IMR-90 (cell line): ENCODE results near the gene CKAP5. TPM values are rescaled to one million over a fixed set of nuclear protein-coding genes. Genes with fewer than 3 reads are reported as not detected.

Experiments used
- ATAC-seq: fragments of 200-7000 bp; cut with Tn5 transposase; 2 replicates; pipeline ENCODE4 v1.9.1; 2020; ENCODE audit warnings: low read depth, mild to moderate bottlenecking, moderate library complexity
- BruUV-seq: library from RNA; stranded (reverse); fragments of 400-500 nt; replicated peaks from 2 replicates; lab custom pipeline; 2021; lab: Mats Ljungman, UMichigan
- CTCF ChIA-PET: fragments of 300-600 bp; formaldehyde crosslinking; extraction: SDS; loops from one replicate; lab custom pipeline; 2021; ENCODE audit warnings: antibody characterized with exemption; lab: Yijun Ruan, JAX
- POLR2A ChIA-PET: fragments of 300-600 bp; sonication (Branson Sonifier 250); formaldehyde crosslinking; loops from one replicate; lab custom pipeline; 2022; ENCODE audit warnings: antibody characterized with exemption; ENCODE audit not compliant: unreplicated experiment; lab: Charles Lee
- DNase-seq: peaks from one replicate; pipeline ENCODE4 v3.0.0; 2013
- H2AFZ ChIP-seq: replicated peaks from 2 replicates; pipeline ENCODE3; 2013; ENCODE audit warnings: low read length, mild to moderate bottlenecking; ENCODE audit not compliant: poor library complexity
- H2AK5ac ChIP-seq: 2 replicates; pipeline ENCODE4 v1.6.1; 2013; ENCODE audit warnings: low read depth, low read length, inconsistent platforms
- H2AK9ac ChIP-seq: replicated peaks from 2 replicates; pipeline ENCODE3; 2013; ENCODE audit warnings: mild to moderate bottlenecking, low read depth, low read length, moderate library complexity; ENCODE audit not compliant: poor library complexity
- H2BK120ac ChIP-seq: 2 replicates; pipeline ENCODE4 v1.6.1; 2013; ENCODE audit warnings: low read depth, low read length, inconsistent platforms
- H2BK15ac ChIP-seq: 3 replicates; pipeline ENCODE4 v1.6.1; 2013; ENCODE audit warnings: low read depth, low read length, inconsistent platforms
- H2BK20ac ChIP-seq: 2 replicates; pipeline ENCODE4 v1.6.1; 2013; ENCODE audit warnings: low read depth, mild to moderate bottlenecking, inconsistent platforms, low read length, moderate library complexity
- H2BK5ac ChIP-seq: 2 replicates; pipeline ENCODE4 v1.6.1; 2013; ENCODE audit warnings: mild to moderate bottlenecking, low read depth, low read length, inconsistent platforms; ENCODE audit not compliant: poor library complexity, severe bottlenecking
- H3K14ac ChIP-seq: replicated peaks from 2 replicates; pipeline ENCODE4 v1.6.1; 2013; ENCODE audit warnings: low read depth, low read length, inconsistent platforms
- H3K18ac ChIP-seq: 2 replicates; pipeline ENCODE4 v1.6.1; 2013; ENCODE audit warnings: low read depth, low read length, control low read depth
- H3K23ac ChIP-seq: 2 replicates; pipeline ENCODE4 v1.6.1; 2013; ENCODE audit warnings: low read depth, low read length, inconsistent platforms
- H3K27ac ChIP-seq: 2 replicates; pipeline ENCODE4 v1.5.1; 2013; ENCODE audit warnings: mild to moderate bottlenecking, control low read depth, low read length; ENCODE audit not compliant: insufficient read depth
- H3K27me3 ChIP-seq: 2 replicates; pipeline ENCODE4 v1.6.1; 2013; ENCODE audit warnings: low read length; ENCODE audit not compliant: control insufficient read depth, insufficient read depth
- H3K36me3 ChIP-seq: 2 replicates; pipeline ENCODE4 v1.6.1; 2013; ENCODE audit warnings: low read length, mixed read lengths; ENCODE audit not compliant: control insufficient read depth, insufficient read depth
- H3K4ac ChIP-seq: 2 replicates; pipeline ENCODE4 v1.6.1; 2013; ENCODE audit warnings: low read depth, low read length, inconsistent platforms
- H3K4me1 ChIP-seq: 2 replicates; pipeline ENCODE4 v1.6.1; 2013; ENCODE audit warnings: low read length, mixed read lengths; ENCODE audit not compliant: control insufficient read depth, insufficient read depth
- H3K4me2 ChIP-seq: 2 replicates; pipeline ENCODE4 v1.6.1; 2013; ENCODE audit warnings: low read depth, mild to moderate bottlenecking, control low read depth, low read length, moderate library complexity
- H3K4me3 ChIP-seq: 2 replicates; pipeline ENCODE4 v1.5.1; 2013; ENCODE audit warnings: low read depth, mild to moderate bottlenecking, control low read depth, low read length, moderate library complexity; ENCODE audit not compliant: insufficient read depth
- H3K56ac ChIP-seq: 2 replicates; pipeline ENCODE4 v1.6.1; 2013; ENCODE audit warnings: low read length, inconsistent platforms; ENCODE audit not compliant: insufficient read depth; ENCODE audit errors: extremely low read depth
- H3K79me1 ChIP-seq, 2 experiments: 2 replicates each; pipeline ENCODE4 v1.6.1; 2013; ENCODE audit warnings: low read length in 2 of 2, inconsistent platforms in 1 of 2, low read depth in 1 of 2
- H3K9ac ChIP-seq: 2 replicates; pipeline ENCODE4 v1.6.1; 2013; ENCODE audit warnings: low read depth, low read length, control low read depth
- H3K9me1 ChIP-seq: 2 replicates; pipeline ENCODE4 v1.6.1; 2013; ENCODE audit warnings: low read length, inconsistent platforms; ENCODE audit not compliant: insufficient read depth
- H3K9me3 ChIP-seq: 2 replicates; pipeline ENCODE4 v1.6.1; 2013; ENCODE audit warnings: low read length; ENCODE audit not compliant: control insufficient read depth, insufficient read depth
- H4K20me1 ChIP-seq: 2 replicates; pipeline ENCODE4 v1.6.1; 2013; ENCODE audit warnings: low read length, inconsistent platforms; ENCODE audit not compliant: insufficient read depth
- H4K5ac ChIP-seq: 2 replicates; pipeline ENCODE4 v1.6.1; 2013; ENCODE audit warnings: mild to moderate bottlenecking, low read depth, low read length, control low read depth
- H4K8ac ChIP-seq, 2 experiments: 2 replicates each; pipeline ENCODE4 v1.6.1; 2013; ENCODE audit warnings: low read depth in 2 of 2, low read length in 2 of 2, control low read depth in 1 of 2, inconsistent platforms in 1 of 2
- H4K91ac ChIP-seq: 2 replicates; pipeline ENCODE4 v1.6.1; 2013; ENCODE audit warnings: low read depth, low read length, inconsistent platforms; ENCODE audit not compliant: insufficient read depth
- BHLHE40 ChIP-seq: fragments of 150-350 bp; IDR thresholded peaks from 2 replicates; pipeline ENCODE4 v1.6.1; 2016; ENCODE audit warnings: mild to moderate bottlenecking, low read depth, low read length
- CEBPB ChIP-seq: IDR thresholded peaks from 2 replicates; pipeline ENCODE4 v1.6.1; 2012; ENCODE audit warnings: low read depth, low read length, improper control_type of control experiment
- FOS ChIP-seq: fragments of 150-350 bp; IDR thresholded peaks from 2 replicates; pipeline ENCODE4 v1.6.1; 2016; ENCODE audit warnings: low read depth, low read length
- MAZ ChIP-seq: IDR thresholded peaks from 2 replicates; pipeline ENCODE4 v1.6.1; 2012; ENCODE audit warnings: low read depth, mild to moderate bottlenecking, low read length, improper control_type of control experiment, moderate library complexity, borderline replicate concordance
- POLR2A ChIP-seq: IDR thresholded peaks from 2 replicates; pipeline ENCODE4 v1.6.1; 2012; ENCODE audit warnings: mild to moderate bottlenecking, low read depth, low read length
- SMC3 ChIP-seq: fragments of 150-350 bp; IDR thresholded peaks from 2 replicates; pipeline ENCODE4 v1.6.1; 2016; ENCODE audit warnings: low read depth, mild to moderate bottlenecking, antibody characterized with exemption, low read length, moderate library complexity
- WGBS, 2 experiments: methylation state at CpG; one replicate each; pipeline versions ENCODE4 v1.1.5 to v1.1.7; 2013; ENCODE audit warnings: missing lambda C conversion rate in 2 of 2; ENCODE audit not compliant: insufficient read length in 1 of 2; ENCODE audit errors: extremely low coverage in 2 of 2; 5-methylcytosine and 5-hydroxymethylcytosine counted together
- dilution Hi-C: fragments of 300-500 bp; cut with HindIII; formaldehyde crosslinking; loops from one replicate; pipeline ENCODE4 v1.14.3; 2018; ENCODE audit warnings: low sequenced_read_pairs; ENCODE audit not compliant: unreplicated experiment
- in situ Hi-C: fragments of 300-500 bp; cut with MboI; formaldehyde crosslinking; loops from 3 replicates; pipeline ENCODE4 v1.14.3; 2019; ENCODE audit warnings: low sequenced_read_pairs, inconsistent platforms, mixed read lengths
- intact Hi-C: fragments of 100-400 bp; cut with micrococcal nuclease; formaldehyde crosslinking; loops from 2 replicates; pipeline ENCODE4 v1.10.0; 2022
- polyA plus RNA-seq, 3 experiments: library from polyadenylated mRNA; depleted of rRNA; stranded (reverse); fragments of >200 nt; gene quantifications; 2 replicates each; pipeline ENCODE4 v1.2.3, GENCODE V29; 2012; ENCODE audit warnings: low replicate concordance in 1 of 3
- total RNA-seq: library from RNA; depleted of rRNA; stranded (reverse); fragments of >200 nt; gene quantifications from 2 replicates; pipeline ENCODE4 v1.2.3, GENCODE V29; 2012
- TF ChIP-seq, protein P1 (sequence below): fragments of 150-350 bp; IDR thresholded peaks from 2 replicates; pipeline ENCODE4 v1.6.1; 2016; ENCODE audit warnings: low read depth, mild to moderate bottlenecking, low read length, moderate library complexity, borderline replicate concordance
- TF ChIP-seq, protein P2 (sequence below): conservative IDR thresholded peaks from 2 replicates; pipeline ENCODE4 v1.5.1; 2012; ENCODE audit warnings: mild to moderate bottlenecking, low read depth, low read length, improper control_type of control experiment
- TF ChIP-seq, protein P3 (sequence below): fragments of 150-350 bp; IDR thresholded peaks from 2 replicates; pipeline ENCODE4 v1.6.1; 2017; ENCODE audit warnings: mild to moderate bottlenecking, antibody characterized with exemption, low read length, low read depth

Gene CKAP5
- total and polyA plus RNA-seq, 2 of the 4 experiments (the other 2 are of a cell fraction), result 59.5 to 79.2 TPM

DNA sequence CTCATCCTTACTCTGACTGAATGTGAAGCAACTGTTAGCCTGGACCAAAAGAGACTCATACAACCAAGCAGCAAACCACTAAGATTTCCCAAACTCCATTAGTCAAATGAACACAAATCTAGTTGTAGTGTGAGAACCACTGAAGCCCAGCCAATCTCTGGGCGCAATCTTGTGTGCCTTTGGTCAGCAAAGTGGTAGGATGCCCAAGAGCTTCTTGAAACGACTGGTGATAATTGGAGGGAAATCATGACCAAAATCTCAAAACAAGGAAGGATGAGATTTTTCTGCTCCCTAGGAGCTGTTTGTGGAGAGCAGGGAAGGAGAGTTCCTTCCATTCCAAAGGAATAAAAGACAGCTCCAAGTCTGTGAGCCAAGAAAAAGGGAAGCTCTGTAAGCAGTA, 103.0 kb downstream of the CKAP5 start:
- intact Hi-C loops (no loop called here), dilution Hi-C loops (no loop called here), in situ Hi-C loops (no loop called here)
- no peak overlapping the region for H2AFZ ChIP-seq
- H3K4me1 ChIP-seq, result peaks cover 4% of the 10 kb centered on the region
- no peak overlapping the region for H3K4me3 ChIP-seq
- ATAC-seq (no peak), DNase-seq (no peak)
- no peak for TF ChIP-seq FOS
- TF ChIP-seq, protein P1, sequence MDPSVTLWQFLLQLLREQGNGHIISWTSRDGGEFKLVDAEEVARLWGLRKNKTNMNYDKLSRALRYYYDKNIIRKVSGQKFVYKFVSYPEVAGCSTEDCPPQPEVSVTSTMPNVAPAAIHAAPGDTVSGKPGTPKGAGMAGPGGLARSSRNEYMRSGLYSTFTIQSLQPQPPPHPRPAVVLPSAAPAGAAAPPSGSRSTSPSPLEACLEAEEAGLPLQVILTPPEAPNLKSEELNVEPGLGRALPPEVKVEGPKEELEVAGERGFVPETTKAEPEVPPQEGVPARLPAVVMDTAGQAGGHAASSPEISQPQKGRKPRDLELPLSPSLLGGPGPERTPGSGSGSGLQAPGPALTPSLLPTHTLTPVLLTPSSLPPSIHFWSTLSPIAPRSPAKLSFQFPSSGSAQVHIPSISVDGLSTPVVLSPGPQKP, result no peak
- TF ChIP-seq MAZ, result no peak
- TF ChIP-seq CEBPB, result no peak
- TF ChIP-seq BHLHE40, result no peak
- TF ChIP-seq, protein P2, sequence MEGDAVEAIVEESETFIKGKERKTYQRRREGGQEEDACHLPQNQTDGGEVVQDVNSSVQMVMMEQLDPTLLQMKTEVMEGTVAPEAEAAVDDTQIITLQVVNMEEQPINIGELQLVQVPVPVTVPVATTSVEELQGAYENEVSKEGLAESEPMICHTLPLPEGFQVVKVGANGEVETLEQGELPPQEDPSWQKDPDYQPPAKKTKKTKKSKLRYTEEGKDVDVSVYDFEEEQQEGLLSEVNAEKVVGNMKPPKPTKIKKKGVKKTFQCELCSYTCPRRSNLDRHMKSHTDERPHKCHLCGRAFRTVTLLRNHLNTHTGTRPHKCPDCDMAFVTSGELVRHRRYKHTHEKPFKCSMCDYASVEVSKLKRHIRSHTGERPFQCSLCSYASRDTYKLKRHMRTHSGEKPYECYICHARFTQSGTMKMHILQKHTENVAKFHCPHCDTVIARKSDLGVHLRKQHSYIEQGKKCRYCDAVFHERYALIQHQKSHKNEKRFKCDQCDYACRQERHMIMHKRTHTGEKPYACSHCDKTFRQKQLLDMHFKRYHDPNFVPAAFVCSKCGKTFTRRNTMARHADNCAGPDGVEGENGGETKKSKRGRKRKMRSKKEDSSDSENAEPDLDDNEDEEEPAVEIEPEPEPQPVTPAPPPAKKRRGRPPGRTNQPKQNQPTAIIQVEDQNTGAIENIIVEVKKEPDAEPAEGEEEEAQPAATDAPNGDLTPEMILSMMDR, result no peak
- TF ChIP-seq, protein P3, sequence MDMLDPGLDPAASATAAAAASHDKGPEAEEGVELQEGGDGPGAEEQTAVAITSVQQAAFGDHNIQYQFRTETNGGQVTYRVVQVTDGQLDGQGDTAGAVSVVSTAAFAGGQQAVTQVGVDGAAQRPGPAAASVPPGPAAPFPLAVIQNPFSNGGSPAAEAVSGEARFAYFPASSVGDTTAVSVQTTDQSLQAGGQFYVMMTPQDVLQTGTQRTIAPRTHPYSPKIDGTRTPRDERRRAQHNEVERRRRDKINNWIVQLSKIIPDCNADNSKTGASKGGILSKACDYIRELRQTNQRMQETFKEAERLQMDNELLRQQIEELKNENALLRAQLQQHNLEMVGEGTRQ, result no peak
- TF ChIP-seq SMC3, result no peak
- TF ChIP-seq POLR2A, result no peak
- no peak overlapping the region for H3K14ac ChIP-seq
- no peak overlapping the region for H3K18ac ChIP-seq
- ChIA-PET CTCF (no interaction called here), POLR2A (interaction anchor here (0.6 kb wide), 1 partner anchor 45 kb away, joined by 11 read pairs; no protein-coding TSS in a partner anchor)
- H3K4me2 ChIP-seq, result no peak overlapping the region
- H3K27me3 ChIP-seq, result no peaks in the 10 kb centered on the region
- H3K56ac ChIP-seq, result no peak overlapping the region
- 100% methylated on average over 2 of the region's 2 CpGs; no CpG with 5 or more reads in 1 of the 2 experiments for WGBS, 2 experiments
- no peak overlapping the region for H2BK120ac ChIP-seq
- no peak overlapping the region for H3K9ac ChIP-seq
- H2BK5ac ChIP-seq, result no peak overlapping the region
- BruUV-seq, result no TSS peak
- no peak overlapping the region for H4K5ac ChIP-seq
- peaks cover 4% of the 10 kb centered on the region; the same call in 1 of the 2 replicates for H3K9me1 ChIP-seq
- no peak overlapping the region for H2AK9ac ChIP-seq
- H2BK20ac ChIP-seq, result no peak overlapping the region
- peaks cover 47% of the 10 kb centered on the region for H3K36me3 ChIP-seq
- no peak overlapping the region for H3K4ac ChIP-seq
- H3K9me3 ChIP-seq, result no peaks in the 10 kb centered on the region
- H4K20me1 ChIP-seq, result peaks cover 3% of the 10 kb centered on the region; the same call in 1 of the 2 replicates
- no peak overlapping the region for H4K91ac ChIP-seq
- H4K8ac ChIP-seq, result no peak overlapping the region
- peaks cover 0 to 3% of the 10 kb centered on the region in 2 experiments; a peak in 2 of 4 replicates for H3K79me1 ChIP-seq
- no peak overlapping the region for H3K27ac ChIP-seq
- H2BK15ac ChIP-seq, result no peak overlapping the region
- H3K23ac ChIP-seq, result no peak overlapping the region
- no peak overlapping the region for H2AK5ac ChIP-seq
